ENCODE results near the gene ALDH4A1. TPM values are rescaled to one million over a fixed set of nuclear protein-coding genes. Genes with fewer than 3 reads are reported as not detected.
"Not testable (repeated sequence)": the region's sequence is repeated elsewhere in the genome, so short reads cannot be mapped to it uniquely, and the experiment has no call there.

The ALDH4A1 gene
- total RNA-seq, 1 experiment from 2014 or later, result 3.3 TPM

GRCh38 chr1:18858070-18858688, 44.2 kb downstream of the ALDH4A1 start:
- DNase-seq (ENCODE audit: low spot score), result no peak

DNA sequence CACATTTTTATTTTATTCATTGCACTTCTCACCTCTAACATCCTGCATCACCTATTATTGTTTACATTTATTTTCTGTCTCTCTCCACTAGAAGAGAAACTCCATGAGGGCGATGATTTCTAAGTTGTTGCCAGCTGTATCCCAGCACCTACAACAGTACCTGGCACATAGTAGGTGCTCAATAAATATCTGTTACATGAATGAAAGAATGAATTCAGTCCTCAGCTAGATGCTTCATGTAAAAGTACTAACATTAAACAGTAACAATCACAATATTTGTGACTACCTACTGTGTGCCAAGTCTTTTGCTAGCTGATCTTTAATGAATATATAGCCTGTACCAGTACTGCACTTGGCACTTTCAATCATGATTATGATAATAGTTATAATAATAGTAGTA, 45.9 kb downstream of the ALDH4A1 start:
- no peak for DNase-seq (ENCODE audit: low spot score)

DNA sequence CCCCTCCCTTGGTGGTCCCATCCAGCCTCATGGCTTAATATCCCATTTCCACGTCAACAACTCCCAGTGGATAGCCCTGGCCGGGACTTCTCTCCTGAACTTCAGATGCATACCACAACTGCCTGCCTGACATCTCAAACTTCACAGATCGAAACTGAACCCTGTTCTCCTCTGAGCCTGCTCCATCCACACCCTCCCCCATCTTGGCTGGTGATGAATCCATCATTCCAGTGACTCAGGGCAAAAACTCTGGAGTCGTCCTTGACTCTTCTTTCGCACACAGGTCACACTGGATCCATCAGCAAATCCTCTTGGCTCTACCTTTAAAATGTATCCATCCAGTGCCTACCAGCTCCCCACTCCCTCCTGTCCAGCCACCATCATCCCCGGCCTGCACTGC, 46.8 kb downstream of the ALDH4A1 start:
- DNase-seq (ENCODE audit: low spot score), result no peak

GRCh38 chr1:18854331-18855025, 47.9 kb downstream of the ALDH4A1 start:
- DNase-seq (ENCODE audit: low spot score), result no peak

DNA sequence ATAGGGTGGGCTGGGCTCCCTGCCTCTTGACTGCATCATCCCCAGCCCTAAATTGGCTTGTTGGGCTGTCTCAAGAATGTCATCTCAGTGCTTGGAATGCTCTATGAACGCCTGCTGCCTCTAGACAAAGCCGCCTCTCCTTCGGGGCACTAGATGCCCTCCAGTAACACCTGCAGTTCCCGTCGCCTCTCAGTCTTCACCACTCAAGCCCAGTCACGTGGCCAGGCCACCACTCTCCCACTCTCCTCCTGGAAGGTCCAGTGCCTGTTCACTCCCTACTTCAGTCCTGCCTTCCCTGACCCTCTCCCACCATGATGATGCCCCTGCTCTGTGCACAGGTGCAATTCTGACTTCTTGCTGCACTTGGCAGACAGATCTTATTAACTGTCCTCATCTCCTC, 49.9 kb downstream of the ALDH4A1 start:
- no peak for DNase-seq (ENCODE audit: low spot score)

DNA sequence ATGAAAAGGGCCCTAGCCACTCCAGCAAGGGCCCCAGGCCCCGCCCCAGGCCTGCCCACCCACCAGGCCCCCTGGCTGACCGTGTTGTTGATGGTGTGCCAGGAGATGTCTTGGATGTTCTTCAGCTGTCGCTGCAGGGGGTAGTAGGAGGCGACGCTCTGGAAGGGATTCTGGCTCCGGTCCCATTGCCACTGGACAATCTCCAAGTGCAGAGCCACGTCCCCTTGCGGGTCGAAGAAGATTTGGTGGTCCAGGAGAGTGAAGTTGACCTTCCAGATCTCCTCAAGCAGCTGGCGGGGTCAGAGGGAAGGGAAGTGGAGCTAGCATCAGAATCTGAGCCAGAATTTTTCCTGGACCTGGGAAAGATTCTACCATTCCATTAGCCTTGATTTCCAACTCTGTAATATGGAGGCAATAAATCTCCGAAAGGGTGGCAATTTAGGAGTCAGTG, 53.1 kb downstream of the ALDH4A1 start:
- no peak for DNase-seq (ENCODE audit: low spot score)

DNA sequence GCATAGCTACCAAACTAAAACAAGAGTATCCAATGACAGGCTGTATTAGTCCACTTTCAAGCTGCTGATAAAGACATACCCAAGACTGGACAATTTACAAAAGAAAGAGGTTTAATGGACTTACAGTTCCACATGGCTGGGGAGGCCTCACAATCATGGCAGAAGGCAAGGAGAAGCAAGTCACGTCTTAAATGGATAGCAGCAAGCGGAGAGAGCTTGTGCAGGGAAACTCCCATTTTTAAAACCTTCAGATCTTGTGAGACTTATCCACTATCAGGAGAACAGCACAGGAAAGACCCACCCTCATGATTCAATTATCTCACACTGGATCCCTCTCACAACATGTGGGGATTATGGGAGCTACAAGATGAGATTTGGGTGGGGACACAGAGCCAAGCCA, 54.6 kb downstream of the ALDH4A1 start:
- not testable (repeated sequence) for DNase-seq (ENCODE audit: low spot score)

- no peak for DNase-seq (ENCODE audit: low spot score)
These were observed 62.2 kb downstream of the ALDH4A1 start for GRCh38 chr1:18840145-18840544.

- DNase-seq (ENCODE audit: low spot score), result no peak
These were observed 65.7 kb downstream of the ALDH4A1 start for GRCh38 chr1:18836654-18837053.

DNA sequence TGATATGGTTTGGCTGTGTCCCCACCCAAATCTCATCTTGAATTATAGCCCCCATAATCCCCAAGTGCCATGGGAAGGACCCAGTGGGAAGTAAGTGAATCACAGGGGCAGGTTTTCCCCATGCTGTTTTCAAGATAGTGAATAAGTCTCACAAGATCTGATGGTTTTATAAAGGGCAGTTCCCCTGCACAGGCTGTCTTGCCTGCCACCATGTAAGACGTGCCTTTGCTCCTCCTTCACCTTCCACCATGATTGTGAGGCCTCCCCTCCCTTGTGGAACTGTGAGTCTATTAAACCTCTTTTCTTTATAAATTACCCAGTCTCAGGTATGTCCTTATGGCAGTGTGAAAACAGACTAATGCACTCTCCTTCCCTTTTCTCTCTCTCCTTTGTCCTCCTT, 70.0 kb downstream of the ALDH4A1 start:
- DNase-seq (ENCODE audit: low spot score), result not testable (repeated sequence)

GRCh38 chr1:18831656-18832055, 70.7 kb downstream of the ALDH4A1 start:
- DNase-seq (ENCODE audit: low spot score), result no peak

- no peak for DNase-seq (ENCODE audit: low spot score)
These were observed 71.8 kb downstream of the ALDH4A1 start for GRCh38 chr1:18830596-18830995.

DNA sequence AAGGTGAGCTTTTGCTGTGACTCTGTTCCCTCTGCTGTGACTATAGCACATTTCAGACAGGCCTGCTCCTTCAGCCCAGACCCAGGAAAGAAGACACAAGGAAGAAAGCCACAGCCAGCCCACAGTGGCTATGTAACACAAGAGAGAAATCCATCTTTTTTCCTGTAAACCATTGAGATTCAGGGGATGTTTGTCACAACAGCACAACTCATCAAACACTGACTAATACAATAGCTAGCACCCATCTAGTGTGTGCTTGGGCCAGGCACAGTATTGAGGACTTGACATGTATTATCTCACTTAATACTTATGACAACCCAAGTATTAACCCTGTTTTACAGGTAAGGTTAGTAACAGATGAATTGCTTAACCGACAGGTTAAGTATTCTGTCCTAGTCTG, 72.7 kb downstream of the ALDH4A1 start:
- DNase-seq (ENCODE audit: low spot score), result no peak

GRCh38 chr1:18828224-18828623, 74.1 kb downstream of the ALDH4A1 start:
- DNase-seq (ENCODE audit: low spot score), result no peak

- no peak for DNase-seq (ENCODE audit: low spot score)
These were observed 78.9 kb downstream of the ALDH4A1 start for GRCh38 chr1:18823438-18823837.

Other genes with a start within 250 kb of the ALDH4A1 start
- not detected in 2 replicates for gene TAS1R2, start 42.9 kb downstream of the ALDH4A1 start, total RNA-seq (2014; rRNA removed; shearing (Covaris generic))
- 3.5 and 4.4 TPM in 2 replicates for gene IFFO2, start 54.1 kb upstream of the ALDH4A1 start, total RNA-seq (2014; rRNA removed; shearing (Covaris generic))

All from H4 (cell line).